HepG2 (cell line): ENCODE data around the gene COPS6. TPM values are rescaled to one million over a fixed set of nuclear protein-coding genes. Genes with fewer than 3 reads are reported as not detected.

Experiments used
- ATM ChIP-seq: fragments of 450-650 bp; IDR thresholded peaks from 2 replicates; pipeline ENCODE4 v1.7.1; 2017; ENCODE audit warnings: mild to moderate bottlenecking, borderline replicate concordance
- BCLAF1 ChIP-seq: fragments of 450-650 bp; IDR thresholded peaks from 2 replicates; pipeline ENCODE4 v1.6.1; 2017; ENCODE audit warnings: mild to moderate bottlenecking
- DPF2 ChIP-seq: sonication (generic); formaldehyde crosslinking; IDR thresholded peaks from 2 replicates; pipeline ENCODE4 v1.4.0; 2020; ENCODE audit warnings: mild to moderate bottlenecking, low read depth, missing genetic modification reagents, borderline replicate concordance
- HNRNPK ChIP-seq: fragments of 200-400 bp; formaldehyde crosslinking; IDR thresholded peaks from 2 replicates; pipeline ENCODE4 v1.6.1; 2018; ENCODE audit warnings: low read length, low read depth, moderate library complexity, mild to moderate bottlenecking; ENCODE audit not compliant: poor library complexity, severe bottlenecking
- NAIF1 ChIP-seq: sonication (generic); formaldehyde crosslinking; IDR thresholded peaks from 2 replicates; pipeline ENCODE4 v1.5.0; 2020; ENCODE audit warnings: mild to moderate bottlenecking, missing genetic modification reagents, borderline replicate concordance
- NCOA2 ChIP-seq: sonication (generic); formaldehyde crosslinking; IDR thresholded peaks from 2 replicates; pipeline ENCODE4 v1.8.0; 2022; ENCODE audit warnings: inconsistent platforms
- NR0B2 ChIP-seq: sonication (generic); formaldehyde crosslinking; IDR thresholded peaks from 2 replicates; pipeline ENCODE4 v1.4.0; 2020; ENCODE audit warnings: mild to moderate bottlenecking, missing genetic modification reagents
- YY1 ChIP-seq: IDR thresholded peaks from 2 replicates; pipeline ENCODE4 v1.6.1; 2011; ENCODE audit warnings: low read length, low read depth, moderate library complexity, mild to moderate bottlenecking; ENCODE audit not compliant: insufficient read depth, insufficient replicate concordance
- ZBTB21 ChIP-seq: sonication (generic); formaldehyde crosslinking; IDR thresholded peaks from 2 replicates; pipeline ENCODE4 v1.4.0; 2020; ENCODE audit warnings: missing genetic modification reagents
- ZNF136 ChIP-seq: sonication (generic); formaldehyde crosslinking; IDR thresholded peaks from 2 replicates; pipeline ENCODE4 v1.8.1; 2022; ENCODE audit warnings: low read depth, mild to moderate bottlenecking, moderate library complexity, missing genetic modification reagents
- ZNF564 ChIP-seq: sonication (generic); formaldehyde crosslinking; IDR thresholded peaks from 2 replicates; pipeline ENCODE4 v1.8.1; 2023; ENCODE audit warnings: mild to moderate bottlenecking, missing genetic modification reagents
- ZNF776 ChIP-seq: sonication (generic); formaldehyde crosslinking; IDR thresholded peaks from 2 replicates; pipeline ENCODE4 v1.4.0; 2020; ENCODE audit warnings: mild to moderate bottlenecking, missing genetic modification reagents
- polyA plus RNA-seq, 8 experiments: library from polyadenylated mRNA; depleted of rRNA in 3 of 8; stranded (reverse) in 7 of 8; unstranded in 1 of 8; fragments of >200 nt; fragmentation: Illumina TruSeq in 4 of 8; extraction: Trizol in 4 of 8; gene quantifications; 2 replicates each; pipeline versions ENCODE4 v1.2.1 to v1.2.3, GENCODE V29; 2011 to 2016; ENCODE audit warnings: low read depth in 4 of 8, missing spikeins in 1 of 8, mixed read lengths in 1 of 8; ENCODE audit not compliant: insufficient read depth in 1 of 8
- total RNA-seq, 5 experiments: library from RNA; depleted of rRNA; stranded (reverse); fragments of >200 nt; fragmentation: Illumina TruSeq; extraction: Trizol; gene quantifications; 2 replicates each; pipeline ENCODE4 v1.2.3, GENCODE V29; 2016; ENCODE audit warnings: low read depth in 1 of 5
- TF ChIP-seq, protein P1 (sequence below): IDR thresholded peaks from 2 replicates; pipeline ENCODE4 v1.6.1; 2016; ENCODE audit warnings: low read depth, missing genetic modification reagents, missing compliant biosample characterization
- TF ChIP-seq, protein P2 (sequence below): sonication (generic); formaldehyde crosslinking; IDR thresholded peaks from 2 replicates; pipeline ENCODE4 v1.4.0; 2020; ENCODE audit warnings: missing genetic modification reagents

COPS6 gene
- total and polyA plus RNA-seq, 2 of the 13 experiments (the other 11 are each of a cell fraction or from before 2014, with no cell fraction given), result 33.4 to 117 TPM

GRCh38 chr7:100049441-100050291 is 39.1 kb upstream of the COPS6 start, which contains the start of gene ZSCAN21 (continued):
- TF ChIP-seq, protein P1, sequence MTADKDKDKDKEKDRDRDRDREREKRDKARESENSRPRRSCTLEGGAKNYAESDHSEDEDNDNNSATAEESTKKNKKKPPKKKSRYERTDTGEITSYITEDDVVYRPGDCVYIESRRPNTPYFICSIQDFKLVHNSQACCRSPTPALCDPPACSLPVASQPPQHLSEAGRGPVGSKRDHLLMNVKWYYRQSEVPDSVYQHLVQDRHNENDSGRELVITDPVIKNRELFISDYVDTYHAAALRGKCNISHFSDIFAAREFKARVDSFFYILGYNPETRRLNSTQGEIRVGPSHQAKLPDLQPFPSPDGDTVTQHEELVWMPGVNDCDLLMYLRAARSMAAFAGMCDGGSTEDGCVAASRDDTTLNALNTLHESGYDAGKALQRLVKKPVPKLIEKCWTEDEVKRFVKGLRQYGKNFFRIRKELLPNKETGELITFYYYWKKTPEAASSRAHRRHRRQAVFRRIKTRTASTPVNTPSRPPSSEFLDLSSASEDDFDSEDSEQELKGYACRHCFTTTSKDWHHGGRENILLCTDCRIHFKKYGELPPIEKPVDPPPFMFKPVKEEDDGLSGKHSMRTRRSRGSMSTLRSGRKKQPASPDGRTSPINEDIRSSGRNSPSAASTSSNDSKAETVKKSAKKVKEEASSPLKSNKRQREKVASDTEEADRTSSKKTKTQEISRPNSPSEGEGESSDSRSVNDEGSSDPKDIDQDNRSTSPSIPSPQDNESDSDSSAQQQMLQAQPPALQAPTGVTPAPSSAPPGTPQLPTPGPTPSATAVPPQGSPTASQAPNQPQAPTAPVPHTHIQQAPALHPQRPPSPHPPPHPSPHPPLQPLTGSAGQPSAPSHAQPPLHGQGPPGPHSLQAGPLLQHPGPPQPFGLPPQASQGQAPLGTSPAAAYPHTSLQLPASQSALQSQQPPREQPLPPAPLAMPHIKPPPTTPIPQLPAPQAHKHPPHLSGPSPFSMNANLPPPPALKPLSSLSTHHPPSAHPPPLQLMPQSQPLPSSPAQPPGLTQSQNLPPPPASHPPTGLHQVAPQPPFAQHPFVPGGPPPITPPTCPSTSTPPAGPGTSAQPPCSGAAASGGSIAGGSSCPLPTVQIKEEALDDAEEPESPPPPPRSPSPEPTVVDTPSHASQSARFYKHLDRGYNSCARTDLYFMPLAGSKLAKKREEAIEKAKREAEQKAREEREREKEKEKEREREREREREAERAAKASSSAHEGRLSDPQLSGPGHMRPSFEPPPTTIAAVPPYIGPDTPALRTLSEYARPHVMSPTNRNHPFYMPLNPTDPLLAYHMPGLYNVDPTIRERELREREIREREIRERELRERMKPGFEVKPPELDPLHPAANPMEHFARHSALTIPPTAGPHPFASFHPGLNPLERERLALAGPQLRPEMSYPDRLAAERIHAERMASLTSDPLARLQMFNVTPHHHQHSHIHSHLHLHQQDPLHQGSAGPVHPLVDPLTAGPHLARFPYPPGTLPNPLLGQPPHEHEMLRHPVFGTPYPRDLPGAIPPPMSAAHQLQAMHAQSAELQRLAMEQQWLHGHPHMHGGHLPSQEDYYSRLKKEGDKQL (CRISPR knock-in tag), result no peak
- TF ChIP-seq DPF2 (no peak), ZBTB21 (CRISPR knock-in tag) (no peak), ZNF564 (CRISPR knock-in tag) (no peak), NAIF1 (CRISPR knock-in tag) (no peak), NR0B2 (CRISPR knock-in tag) (no peak), NCOA2 (CRISPR knock-in tag) (peak; percentile 10; the same call in 1 of the 2 replicates), YY1 (peak; percentile 59), ZNF136 (CRISPR knock-in tag) (no peak; the same call in 1 of the 2 replicates), HNRNPK (no peak), ATM (no peak), ZNF776 (no peak), BCLAF1 (no peak)
- TF ChIP-seq, protein P2, sequence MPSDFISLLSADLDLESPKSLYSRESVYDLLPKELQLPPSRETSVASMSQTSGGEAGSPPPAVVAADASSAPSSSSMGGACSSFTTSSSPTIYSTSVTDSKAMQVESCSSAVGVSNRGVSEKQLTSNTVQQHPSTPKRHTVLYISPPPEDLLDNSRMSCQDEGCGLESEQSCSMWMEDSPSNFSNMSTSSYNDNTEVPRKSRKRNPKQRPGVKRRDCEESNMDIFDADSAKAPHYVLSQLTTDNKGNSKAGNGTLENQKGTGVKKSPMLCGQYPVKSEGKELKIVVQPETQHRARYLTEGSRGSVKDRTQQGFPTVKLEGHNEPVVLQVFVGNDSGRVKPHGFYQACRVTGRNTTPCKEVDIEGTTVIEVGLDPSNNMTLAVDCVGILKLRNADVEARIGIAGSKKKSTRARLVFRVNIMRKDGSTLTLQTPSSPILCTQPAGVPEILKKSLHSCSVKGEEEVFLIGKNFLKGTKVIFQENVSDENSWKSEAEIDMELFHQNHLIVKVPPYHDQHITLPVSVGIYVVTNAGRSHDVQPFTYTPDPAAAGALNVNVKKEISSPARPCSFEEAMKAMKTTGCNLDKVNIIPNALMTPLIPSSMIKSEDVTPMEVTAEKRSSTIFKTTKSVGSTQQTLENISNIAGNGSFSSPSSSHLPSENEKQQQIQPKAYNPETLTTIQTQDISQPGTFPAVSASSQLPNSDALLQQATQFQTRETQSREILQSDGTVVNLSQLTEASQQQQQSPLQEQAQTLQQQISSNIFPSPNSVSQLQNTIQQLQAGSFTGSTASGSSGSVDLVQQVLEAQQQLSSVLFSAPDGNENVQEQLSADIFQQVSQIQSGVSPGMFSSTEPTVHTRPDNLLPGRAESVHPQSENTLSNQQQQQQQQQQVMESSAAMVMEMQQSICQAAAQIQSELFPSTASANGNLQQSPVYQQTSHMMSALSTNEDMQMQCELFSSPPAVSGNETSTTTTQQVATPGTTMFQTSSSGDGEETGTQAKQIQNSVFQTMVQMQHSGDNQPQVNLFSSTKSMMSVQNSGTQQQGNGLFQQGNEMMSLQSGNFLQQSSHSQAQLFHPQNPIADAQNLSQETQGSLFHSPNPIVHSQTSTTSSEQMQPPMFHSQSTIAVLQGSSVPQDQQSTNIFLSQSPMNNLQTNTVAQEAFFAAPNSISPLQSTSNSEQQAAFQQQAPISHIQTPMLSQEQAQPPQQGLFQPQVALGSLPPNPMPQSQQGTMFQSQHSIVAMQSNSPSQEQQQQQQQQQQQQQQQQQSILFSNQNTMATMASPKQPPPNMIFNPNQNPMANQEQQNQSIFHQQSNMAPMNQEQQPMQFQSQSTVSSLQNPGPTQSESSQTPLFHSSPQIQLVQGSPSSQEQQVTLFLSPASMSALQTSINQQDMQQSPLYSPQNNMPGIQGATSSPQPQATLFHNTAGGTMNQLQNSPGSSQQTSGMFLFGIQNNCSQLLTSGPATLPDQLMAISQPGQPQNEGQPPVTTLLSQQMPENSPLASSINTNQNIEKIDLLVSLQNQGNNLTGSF (CRISPR knock-in tag), result no peak
